ENCODE measurements around the gene CWC25.
A peak's percentile ranks its signal among the peaks of the same experiment; 100 is the strongest.

Gene CWC25

DNA sequence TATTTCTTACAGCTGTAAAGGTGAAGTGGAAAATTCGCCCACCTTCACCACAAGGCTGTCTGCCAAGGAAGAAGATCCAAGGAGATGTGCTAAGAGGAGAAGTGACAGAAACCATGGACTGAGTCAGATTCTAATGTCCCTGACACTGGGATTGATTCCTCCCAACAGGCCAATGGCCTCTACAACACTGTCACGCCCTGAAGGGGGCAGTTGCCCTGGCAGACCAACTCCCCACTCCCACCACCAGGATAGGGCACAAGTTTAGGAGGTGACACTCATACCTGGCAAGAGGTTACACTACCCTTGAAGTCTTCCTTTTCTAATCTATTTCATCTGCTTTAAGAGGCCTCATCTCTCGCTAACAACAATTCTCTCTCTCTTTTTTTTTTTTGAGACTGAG lies 41.9 kb downstream of the CWC25 start:
- DNase-seq = no peak

DNA sequence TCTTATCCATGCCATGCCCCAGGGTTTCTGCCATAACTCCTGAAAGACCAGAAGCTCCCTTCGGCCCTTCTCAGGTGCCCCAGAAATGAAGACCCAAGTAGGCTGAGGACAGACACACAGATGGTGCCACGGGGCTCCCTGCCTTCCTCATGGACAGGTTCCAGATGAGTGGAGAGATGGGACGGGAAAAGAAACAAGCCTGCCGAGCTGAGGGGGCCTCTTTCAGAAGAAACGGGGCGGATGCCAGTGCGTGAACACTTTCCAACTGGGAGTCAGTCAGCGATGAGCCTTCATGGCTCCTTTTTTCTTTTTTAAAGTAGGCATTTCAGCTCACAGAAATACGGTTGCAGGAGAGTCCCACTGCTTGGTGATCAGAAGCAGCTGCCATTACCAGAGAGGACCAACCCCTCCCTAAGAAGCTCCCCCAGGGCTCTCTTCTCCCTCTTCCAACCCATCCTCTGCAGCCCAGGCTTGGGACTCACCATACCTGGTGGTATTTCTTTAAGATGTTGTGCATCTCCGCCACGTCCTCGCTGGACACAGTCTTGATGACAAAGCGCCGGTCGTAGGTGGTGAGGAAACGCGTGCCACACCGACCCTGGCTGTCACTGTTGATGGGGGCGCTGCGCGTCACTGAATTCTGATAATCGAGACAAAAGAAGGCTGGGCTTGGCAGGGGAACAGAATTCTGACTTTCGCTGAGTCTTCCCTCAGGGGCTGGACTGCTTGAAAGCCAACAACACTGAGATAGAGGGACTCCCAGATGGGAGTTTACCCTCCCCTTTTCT lies 45.0 kb downstream of the CWC25 start:
- DNase-seq = no peak

DNA sequence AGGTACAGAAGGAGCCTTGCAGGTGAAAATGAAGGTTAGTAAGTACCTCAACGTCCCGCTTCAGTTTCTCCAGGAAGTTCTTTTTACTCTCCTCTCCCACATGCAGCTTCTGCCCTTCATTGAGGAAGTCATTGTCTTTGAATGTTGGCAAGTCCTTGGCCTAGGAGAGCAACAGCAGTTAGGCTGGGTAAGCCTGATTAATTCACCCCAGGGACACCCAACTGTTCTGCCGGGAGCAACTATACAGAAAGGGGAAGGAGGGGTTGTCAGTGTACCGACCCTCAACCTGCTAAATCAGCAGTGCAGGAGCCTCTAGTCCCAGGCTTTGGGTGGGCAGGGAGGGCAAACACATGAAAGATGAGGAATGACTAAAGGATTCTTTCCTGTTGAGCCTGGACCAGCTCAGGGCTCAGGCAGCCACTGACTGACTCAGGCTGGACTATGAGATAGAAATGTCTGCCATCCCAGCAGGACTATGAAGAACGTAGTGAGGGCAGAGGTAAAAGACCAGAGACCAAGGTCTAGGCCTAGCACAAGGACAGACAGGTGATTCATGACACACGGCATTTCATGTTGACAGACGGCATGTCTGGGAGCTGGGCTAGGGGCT lies 47.4 kb downstream of the CWC25 start:
- DNase-seq = no peak

DNA sequence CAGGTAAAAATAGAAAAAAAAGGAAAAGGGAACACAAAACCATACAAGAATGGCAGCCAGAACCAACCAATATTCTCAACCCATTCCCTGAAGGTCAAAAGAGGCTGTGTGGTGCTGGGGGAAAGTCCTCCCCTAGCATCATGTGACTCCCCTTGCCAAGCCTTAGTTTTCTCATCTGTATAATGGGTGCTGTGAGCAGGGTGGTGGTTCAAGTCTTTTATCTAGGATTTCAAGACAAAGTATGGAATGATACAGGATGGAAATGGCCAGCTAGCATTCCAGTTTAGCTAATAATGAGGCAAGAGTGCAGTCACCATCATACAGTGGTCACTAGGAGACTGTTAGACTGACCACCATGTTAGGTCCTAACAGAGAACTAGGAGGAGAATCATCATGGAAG lies 51.9 kb downstream of the CWC25 start:
- no peak for DNase-seq

DNA sequence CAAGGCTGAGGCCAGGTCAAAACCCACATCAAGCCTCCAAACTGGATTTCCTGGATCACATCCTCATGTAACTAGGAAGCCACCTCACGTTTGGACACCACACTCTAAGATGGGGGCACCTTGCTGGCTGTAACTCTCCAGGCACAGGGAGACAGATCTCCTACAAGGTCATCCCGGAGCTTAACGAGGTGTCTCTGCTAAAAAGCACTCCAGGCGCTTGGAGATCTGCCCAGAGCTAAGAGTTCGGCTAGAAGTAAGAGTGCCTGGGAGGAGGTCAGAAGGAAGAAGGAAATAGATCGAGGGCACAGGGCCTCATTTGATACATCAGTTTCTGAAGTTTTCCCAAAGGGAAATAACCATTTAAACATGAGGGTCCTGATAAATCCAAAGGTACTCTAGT lies 56.7 kb downstream of the CWC25 start:
- DNase-seq = no peak

DNA sequence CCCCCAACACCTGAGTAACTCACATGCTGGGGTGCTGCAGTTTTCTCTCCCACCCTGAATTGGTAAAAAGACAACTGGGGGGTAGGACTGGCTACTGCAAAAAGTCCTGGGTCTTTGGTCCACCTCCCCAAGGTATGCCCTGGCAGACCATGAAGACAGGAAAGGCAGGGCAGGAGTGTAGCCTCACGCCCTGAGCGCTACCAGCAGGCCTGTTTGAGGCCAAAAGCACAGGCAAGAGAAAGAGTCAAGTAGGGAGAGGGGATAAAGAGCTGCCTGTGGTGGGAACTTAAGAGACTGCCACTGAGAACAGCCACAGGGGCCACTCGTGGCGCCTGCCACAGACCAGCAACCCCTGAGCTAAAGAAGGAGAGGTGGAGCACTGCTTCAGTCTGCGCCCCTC lies 58.8 kb downstream of the CWC25 start:
- no peak for DNase-seq

DNA sequence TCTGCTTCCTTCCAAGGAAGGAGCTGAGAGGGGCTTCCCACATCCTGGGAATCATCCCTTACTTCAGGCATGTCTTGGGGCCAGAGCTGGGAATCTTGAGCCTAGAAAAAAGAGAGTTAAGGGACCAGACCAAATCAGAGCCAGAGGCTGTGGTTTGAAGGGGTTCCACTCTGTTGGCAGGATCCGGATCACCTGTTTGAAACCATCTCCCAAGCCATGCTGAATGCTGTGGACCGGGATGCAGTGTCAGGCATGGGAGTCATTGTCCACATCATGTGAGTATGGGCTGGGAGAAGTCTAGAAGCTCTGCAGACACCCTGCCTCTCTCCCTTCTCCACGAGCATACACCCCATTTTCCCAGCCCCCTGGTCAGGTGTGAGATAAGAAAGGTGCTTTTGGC lies 62.9 kb downstream of the CWC25 start:
- DNase-seq = no peak

DNA sequence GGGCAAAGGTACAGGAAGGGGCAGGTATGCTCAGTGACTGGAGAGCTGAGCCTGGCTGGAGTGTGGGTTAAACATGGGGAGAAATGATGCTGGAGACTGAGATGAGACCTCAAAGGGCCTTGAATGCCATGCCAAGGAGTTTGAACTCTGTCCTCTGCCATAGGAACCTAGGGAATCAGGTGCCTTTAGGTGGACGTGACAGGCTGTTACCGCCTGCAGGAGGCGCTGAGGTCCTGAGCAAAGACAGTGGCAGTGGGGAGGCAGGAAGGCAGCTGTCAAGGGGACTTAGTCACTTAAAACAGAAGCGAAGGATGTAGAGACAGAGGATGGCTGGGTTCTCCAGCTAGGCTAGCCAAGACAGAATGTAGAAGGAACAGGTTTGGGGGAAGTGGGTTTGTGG lies 63.5 kb downstream of the CWC25 start:
- no peak for DNase-seq

DNA sequence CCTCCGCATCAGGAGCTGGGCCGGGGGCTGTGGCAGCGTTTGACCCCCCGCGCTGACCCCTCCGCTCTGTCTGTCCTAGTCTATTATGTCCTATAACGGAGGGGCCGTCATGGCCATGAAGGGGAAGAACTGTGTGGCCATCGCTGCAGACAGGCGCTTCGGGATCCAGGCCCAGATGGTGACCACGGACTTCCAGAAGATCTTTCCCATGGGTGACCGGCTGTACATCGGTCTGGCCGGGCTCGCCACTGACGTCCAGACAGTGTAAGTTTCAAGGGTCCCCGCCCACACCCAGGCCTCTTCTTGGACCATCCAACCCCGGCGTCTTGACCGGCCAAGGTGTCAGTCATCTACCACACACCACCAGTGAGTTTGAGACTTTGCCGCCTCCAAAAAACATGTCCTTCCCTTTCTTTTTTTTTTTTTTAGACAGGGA lies 72.0 kb downstream of the CWC25 start:
- no peak for DNase-seq

DNA sequence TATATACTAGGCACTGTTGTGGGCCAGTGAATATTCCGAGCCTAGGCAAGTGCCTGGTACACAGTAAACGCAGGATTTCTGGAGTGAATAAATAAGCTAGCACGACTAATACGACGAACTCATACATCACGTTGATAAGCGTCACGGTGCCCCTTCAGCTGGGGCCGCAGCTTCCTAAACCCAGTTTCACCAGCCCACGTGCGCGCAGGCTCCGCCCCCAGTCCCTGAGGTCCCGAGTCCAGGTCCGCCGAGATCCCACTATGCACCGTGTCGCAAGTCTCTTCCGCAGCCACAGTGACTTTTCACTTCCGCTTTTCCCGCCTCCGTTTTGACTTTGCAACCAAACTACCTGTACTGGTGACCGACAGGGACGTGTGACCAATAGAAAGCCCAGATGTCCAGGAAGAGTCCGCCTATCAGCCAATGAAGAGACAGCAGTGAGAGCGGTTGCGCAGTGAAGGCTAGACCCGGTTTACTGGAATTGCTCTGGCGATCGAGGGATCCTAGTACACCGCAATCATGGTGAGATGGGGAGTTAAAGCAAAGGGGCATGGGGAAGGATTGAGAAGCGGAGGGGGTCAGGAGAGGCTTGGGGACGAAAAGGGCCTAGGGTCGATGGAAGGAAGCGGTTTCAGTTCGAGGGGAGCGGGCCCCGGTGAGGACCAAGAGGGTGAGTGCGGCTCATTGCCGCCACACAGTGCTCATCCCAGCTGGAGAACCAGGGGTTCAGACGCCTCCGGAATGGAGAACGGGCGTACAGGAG lies 72.6 kb downstream of the CWC25 start, which contains the start of gene PSMB3:
Gene PSMB3, plus strand, starts transcription at position 434 of the 763 bp plus-strand sequence. Its CDS starts 86 bp downstream, at position 520.
- peak; percentile 99 for DNase-seq

DNA sequence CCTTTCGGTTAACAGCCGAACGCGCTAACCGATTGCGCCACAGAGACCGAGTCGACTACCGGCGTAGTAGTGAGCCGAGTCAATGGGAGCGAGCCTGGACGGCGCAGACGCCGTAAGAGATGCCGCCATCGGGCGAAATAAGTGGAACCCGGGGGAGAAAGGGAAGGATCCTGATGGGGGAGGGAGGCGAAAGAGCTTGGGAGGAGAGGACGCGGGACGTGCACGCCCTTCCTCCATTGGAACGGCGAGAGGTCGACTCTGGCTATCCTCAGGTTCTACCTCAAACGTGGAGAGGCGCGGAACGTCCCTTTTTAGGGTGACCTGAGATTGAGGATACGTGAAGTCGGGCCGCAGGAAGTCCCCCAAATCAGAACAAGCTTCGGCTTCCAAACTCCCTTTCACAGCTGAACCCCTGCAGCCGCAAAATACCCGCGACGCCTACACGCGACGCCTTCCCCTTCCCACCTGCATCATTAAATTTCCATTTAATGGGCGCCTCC lies 73.3 kb downstream of the CWC25 start:
- peak; percentile 58 for DNase-seq

DNA sequence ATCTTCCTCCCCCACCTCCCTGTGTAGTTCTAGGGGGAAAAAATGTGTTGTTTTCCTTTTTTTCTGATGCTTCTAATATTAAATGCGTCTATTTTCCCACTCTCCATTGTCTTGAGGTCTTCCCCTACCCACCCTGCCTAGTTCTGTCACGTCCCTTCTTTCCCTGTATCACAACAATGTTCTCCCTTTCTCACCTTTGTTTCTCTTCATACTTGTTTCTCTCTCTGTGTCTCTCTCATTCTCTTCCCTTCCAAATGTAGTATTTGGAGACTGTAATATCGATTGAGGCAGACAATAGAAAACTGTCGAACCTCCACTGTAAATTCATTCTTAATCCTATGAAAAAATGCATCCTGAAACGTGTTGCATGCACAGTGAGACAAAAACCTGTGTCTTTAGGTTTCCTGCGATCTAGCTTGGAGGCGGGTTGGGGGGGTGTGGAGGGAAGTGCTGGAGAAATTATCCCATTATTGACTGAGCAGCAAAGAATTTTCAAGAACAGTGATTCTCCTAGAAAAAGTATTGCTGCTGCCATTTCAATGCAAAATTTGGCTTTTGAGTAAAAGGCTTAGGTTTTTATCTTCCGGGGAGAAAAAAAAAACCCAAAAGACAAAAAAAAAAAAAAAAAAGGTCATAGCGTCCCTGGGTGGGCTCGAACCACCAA lies 73.8 kb downstream of the CWC25 start:
- DNase-seq = no peak
